HCT116 (cell line): ENCODE data around the gene DIPK1B.

Experiments
- ATF3 ChIP-seq: IDR thresholded peaks from 2 replicates; pipeline ENCODE4 v1.6.1; 2012
- CTCF ChIP-seq, 3 experiments: fragments of 200-600 bp in 1 of 3; sonication (generic) in 1 of 3; IDR thresholded peaks in 2 of 3; conservative IDR thresholded peaks in 1 of 3; 2 replicates each; pipeline ENCODE4 v1.5.1; 2012 to 2017; ENCODE audit warnings: low read depth in 2 of 3, low read length in 2 of 3, antibody characterized with exemption in 1 of 3, borderline replicate concordance in 1 of 3, control low read depth in 1 of 3, mild to moderate bottlenecking in 1 of 3, mixed read lengths in 1 of 3, mixed run types in 1 of 3, moderate library complexity in 1 of 3; ENCODE audit not compliant: insufficient read depth in 1 of 3
- EZH2 ChIP-seq: fragments of 200-600 bp; sonication (generic); IDR thresholded peaks from 2 replicates; pipeline ENCODE4 v1.6.1; 2017; ENCODE audit warnings: antibody characterized with exemption, mixed run types
- EZH2phosphoT487 ChIP-seq: fragments of 200-600 bp; IDR thresholded peaks from 2 replicates; pipeline ENCODE4 v1.6.1; 2018; ENCODE audit warnings: antibody characterized with exemption, borderline replicate concordance
- FOSL1 ChIP-seq: IDR thresholded peaks from 2 replicates; pipeline ENCODE4 v1.6.1; 2012; ENCODE audit warnings: low read depth
- POLR2A ChIP-seq: IDR thresholded peaks from 2 replicates; pipeline ENCODE4 v1.7.0; 2011; ENCODE audit warnings: borderline replicate concordance; ENCODE audit not compliant: insufficient read depth, insufficient read length; ENCODE audit errors: extremely low read depth
- POLR2AphosphoS5 ChIP-seq: IDR thresholded peaks from 2 replicates; pipeline ENCODE4 v1.6.1; 2011; ENCODE audit warnings: mild to moderate bottlenecking, low read depth, low read length, moderate library complexity
- RAD21 ChIP-seq: IDR thresholded peaks from 2 replicates; pipeline ENCODE4 v1.6.1; 2012; ENCODE audit warnings: low read depth, mild to moderate bottlenecking
- YY1 ChIP-seq: IDR thresholded peaks from 2 replicates; pipeline ENCODE4 v1.6.1; 2011; ENCODE audit warnings: low read length, low read depth, moderate library complexity, mild to moderate bottlenecking; ENCODE audit not compliant: insufficient replicate concordance; ENCODE audit errors: extremely low read depth
- ZFX ChIP-seq: fragments of 450-650 bp; IDR thresholded peaks from 2 replicates; pipeline ENCODE4 v1.6.1; 2017
- TF ChIP-seq, protein P1 (sequence below): IDR thresholded peaks from 2 replicates; pipeline ENCODE4 v1.6.1; 2012; ENCODE audit warnings: low read depth
- TF ChIP-seq, protein P2 (sequence below): IDR thresholded peaks from 2 replicates; pipeline ENCODE4 v1.6.1; 2011; ENCODE audit warnings: mild to moderate bottlenecking, low read length, moderate library complexity; ENCODE audit not compliant: insufficient replicate concordance; ENCODE audit errors: extremely low read depth

DNA sequence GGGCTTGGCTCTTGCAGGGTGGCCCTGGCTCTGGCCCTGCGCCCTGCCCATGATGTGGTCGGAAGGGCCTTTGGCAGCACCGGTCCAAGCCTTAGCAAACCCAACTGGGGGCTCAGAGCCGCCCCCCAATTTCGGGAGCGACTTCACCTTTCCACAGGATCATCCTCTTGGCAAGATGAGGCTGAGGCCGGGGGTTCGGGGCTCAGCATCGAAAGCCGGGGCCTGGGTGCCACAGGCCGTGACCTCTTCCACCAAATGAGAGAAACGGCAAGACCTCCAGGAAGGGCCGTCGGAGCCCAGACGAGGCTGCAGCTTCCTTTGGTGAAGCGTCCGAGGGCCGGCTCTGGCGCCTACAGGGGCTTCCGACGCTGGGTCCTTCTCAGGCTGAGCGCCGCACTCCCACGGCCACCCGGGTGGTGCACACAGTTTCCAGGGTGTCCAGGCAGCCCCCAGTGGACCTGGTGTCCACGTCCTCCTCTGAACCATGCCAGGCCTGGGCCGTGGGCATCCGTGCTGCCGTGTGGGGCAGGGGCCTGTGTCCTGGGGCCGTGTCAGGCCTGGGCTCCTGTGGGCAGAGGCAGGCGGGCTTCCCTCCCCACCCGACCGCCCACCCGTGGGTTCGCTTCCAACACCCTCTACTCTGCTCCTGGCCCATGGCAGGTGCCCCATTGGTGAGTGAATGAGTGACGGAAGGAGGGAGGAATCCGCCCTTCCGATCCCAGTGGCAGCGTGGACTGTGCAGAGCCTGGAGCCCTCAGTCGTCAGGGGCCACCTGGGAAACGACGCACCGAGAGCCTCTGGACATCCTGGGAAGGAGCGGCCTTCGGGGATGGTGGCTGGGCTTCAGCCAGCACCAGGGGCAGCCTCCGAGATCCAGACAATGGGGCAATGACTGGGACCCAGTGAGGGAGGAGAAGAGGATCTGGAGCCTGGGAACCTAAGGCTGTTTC lies 19.9 kb upstream of the DIPK1B start:
- TF ChIP-seq POLR2A (no peak), CTCF (IDR thresholded peaks at IDR 0.05 in 2 of 3, conservative IDR thresholded peaks at IDR 0.05 in 1 of 3; ENCODE audit: borderline replicate concordance in 1 of 3, insufficient read depth in 1 of 3, low read depth in 2 of 3, low read length in 2 of 3) (no peak), EZH2phosphoT487 (no peak), POLR2AphosphoS5 (no peak), ZFX (no peak), YY1 (no peak), ATF3 (no peak), EZH2 (no peak), FOSL1 (no peak), RAD21 (no peak)
- TF ChIP-seq, protein P1, sequence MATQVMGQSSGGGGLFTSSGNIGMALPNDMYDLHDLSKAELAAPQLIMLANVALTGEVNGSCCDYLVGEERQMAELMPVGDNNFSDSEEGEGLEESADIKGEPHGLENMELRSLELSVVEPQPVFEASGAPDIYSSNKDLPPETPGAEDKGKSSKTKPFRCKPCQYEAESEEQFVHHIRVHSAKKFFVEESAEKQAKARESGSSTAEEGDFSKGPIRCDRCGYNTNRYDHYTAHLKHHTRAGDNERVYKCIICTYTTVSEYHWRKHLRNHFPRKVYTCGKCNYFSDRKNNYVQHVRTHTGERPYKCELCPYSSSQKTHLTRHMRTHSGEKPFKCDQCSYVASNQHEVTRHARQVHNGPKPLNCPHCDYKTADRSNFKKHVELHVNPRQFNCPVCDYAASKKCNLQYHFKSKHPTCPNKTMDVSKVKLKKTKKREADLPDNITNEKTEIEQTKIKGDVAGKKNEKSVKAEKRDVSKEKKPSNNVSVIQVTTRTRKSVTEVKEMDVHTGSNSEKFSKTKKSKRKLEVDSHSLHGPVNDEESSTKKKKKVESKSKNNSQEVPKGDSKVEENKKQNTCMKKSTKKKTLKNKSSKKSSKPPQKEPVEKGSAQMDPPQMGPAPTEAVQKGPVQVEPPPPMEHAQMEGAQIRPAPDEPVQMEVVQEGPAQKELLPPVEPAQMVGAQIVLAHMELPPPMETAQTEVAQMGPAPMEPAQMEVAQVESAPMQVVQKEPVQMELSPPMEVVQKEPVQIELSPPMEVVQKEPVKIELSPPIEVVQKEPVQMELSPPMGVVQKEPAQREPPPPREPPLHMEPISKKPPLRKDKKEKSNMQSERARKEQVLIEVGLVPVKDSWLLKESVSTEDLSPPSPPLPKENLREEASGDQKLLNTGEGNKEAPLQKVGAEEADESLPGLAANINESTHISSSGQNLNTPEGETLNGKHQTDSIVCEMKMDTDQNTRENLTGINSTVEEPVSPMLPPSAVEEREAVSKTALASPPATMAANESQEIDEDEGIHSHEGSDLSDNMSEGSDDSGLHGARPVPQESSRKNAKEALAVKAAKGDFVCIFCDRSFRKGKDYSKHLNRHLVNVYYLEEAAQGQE = no peak
- TF ChIP-seq, protein P2, sequence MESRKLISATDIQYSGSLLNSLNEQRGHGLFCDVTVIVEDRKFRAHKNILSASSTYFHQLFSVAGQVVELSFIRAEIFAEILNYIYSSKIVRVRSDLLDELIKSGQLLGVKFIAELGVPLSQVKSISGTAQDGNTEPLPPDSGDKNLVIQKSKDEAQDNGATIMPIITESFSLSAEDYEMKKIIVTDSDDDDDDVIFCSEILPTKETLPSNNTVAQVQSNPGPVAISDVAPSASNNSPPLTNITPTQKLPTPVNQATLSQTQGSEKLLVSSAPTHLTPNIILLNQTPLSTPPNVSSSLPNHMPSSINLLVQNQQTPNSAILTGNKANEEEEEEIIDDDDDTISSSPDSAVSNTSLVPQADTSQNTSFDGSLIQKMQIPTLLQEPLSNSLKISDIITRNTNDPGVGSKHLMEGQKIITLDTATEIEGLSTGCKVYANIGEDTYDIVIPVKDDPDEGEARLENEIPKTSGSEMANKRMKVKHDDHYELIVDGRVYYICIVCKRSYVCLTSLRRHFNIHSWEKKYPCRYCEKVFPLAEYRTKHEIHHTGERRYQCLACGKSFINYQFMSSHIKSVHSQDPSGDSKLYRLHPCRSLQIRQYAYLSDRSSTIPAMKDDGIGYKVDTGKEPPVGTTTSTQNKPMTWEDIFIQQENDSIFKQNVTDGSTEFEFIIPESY = no peak
